ENCODE results near the gene KIAA1614.

Gene KIAA1614

GRCh38 chr1:180916771-180917170 is 4.1 kb downstream of the KIAA1614 start:
- Histone ChIP-seq H3K36me3 (peaks cover 0 to 39% (median 31%) of the 10 kb centered on the region in 3 donors), H3K27me3 (no peaks in the 10 kb centered on the region), H3K4me3 (no peak overlapping the region), H3K27ac (no peak overlapping the region), H3K4me1 (peaks cover 0 to 18% (median 4%) of the 10 kb centered on the region in 4 donors), H3K9me3 (no peaks in the 10 kb centered on the region)
- intact Hi-C loops (cut with DNase I; ENCODE audit: low total_unique reads): no loop called here
- no peak for TF ChIP-seq CTCF (IDR thresholded peaks at IDR 0.05)
- no peak for DNase-seq

GRCh38 chr1:180917306-180918065 is 4.8 kb downstream of the KIAA1614 start:
- H3K9me3 ChIP-seq: no peaks in the 10 kb centered on the region
- peaks cover 0 to 15% (median 4%) of the 10 kb centered on the region in 4 donors for H3K4me1 ChIP-seq
- peaks cover 0 to 46% (median 31%) of the 10 kb centered on the region in 3 donors for H3K36me3 ChIP-seq
- no peak overlapping the region for H3K4me3 ChIP-seq
- TF ChIP-seq CTCF (IDR thresholded peaks at IDR 0.05): no peak
- H3K27me3 ChIP-seq: no peaks in the 10 kb centered on the region
- intact Hi-C loops (cut with DNase I; ENCODE audit: low total_unique reads): no loop called here
- DNase-seq: no peak
- H3K27ac ChIP-seq: no peak overlapping the region

- peaks cover 0 to 50% (median 31%) of the 10 kb centered on the region in 3 donors for H3K36me3 ChIP-seq
- no peaks in the 10 kb centered on the region for H3K9me3 ChIP-seq
- H3K27me3 ChIP-seq: no peaks in the 10 kb centered on the region
- intact Hi-C loops (cut with DNase I; ENCODE audit: low total_unique reads): no loop called here
- H3K4me3 ChIP-seq: no peak overlapping the region
- no peak for DNase-seq
- TF ChIP-seq CTCF (IDR thresholded peaks at IDR 0.05): no peak
- H3K27ac ChIP-seq: no peak overlapping the region
- peaks cover 0 to 9% (median 4%) of the 10 kb centered on the region in 4 donors for H3K4me1 ChIP-seq
Measured at GRCh38 chr1:180918519-180918918, 5.8 kb downstream of the KIAA1614 start.

- Histone ChIP-seq H3K4me1 (peaks cover 0 to 6% (median under 1%) of the 10 kb centered on the region in 4 donors), H3K36me3 (peaks cover 0 to 50% (median 31%) of the 10 kb centered on the region in 3 donors), H3K4me3 (no peak overlapping the region), H3K9me3 (no peaks in the 10 kb centered on the region), H3K27ac (no peak overlapping the region), H3K27me3 (no peaks in the 10 kb centered on the region)
- TF ChIP-seq CTCF (IDR thresholded peaks at IDR 0.05): no peak
- intact Hi-C loops (cut with DNase I; ENCODE audit: low total_unique reads): no loop called here
- DNase-seq: no peak
Measured at GRCh38 chr1:180919183-180919700, 6.5 kb downstream of the KIAA1614 start.

GRCh38 chr1:180920193-180920592 is 7.5 kb downstream of the KIAA1614 start:
- intact Hi-C loops (cut with DNase I; ENCODE audit: low total_unique reads): no loop called here
- no peak for DNase-seq
- Histone ChIP-seq H3K36me3 (peaks cover 0 to 50% (median 31%) of the 10 kb centered on the region in 3 donors), H3K27ac (no peak overlapping the region), H3K9me3 (no peaks in the 10 kb centered on the region), H3K27me3 (no peaks in the 10 kb centered on the region), H3K4me3 (no peak overlapping the region), H3K4me1 (no peaks in the 10 kb centered on the region)
- TF ChIP-seq CTCF (IDR thresholded peaks at IDR 0.05): no peak

Data from tibial artery (tissue), 4 donors.